ENCODE measurements around the gene CSK.
"Not testable (repeated sequence)": the region's sequence is repeated elsewhere in the genome, so short reads cannot be mapped to it uniquely, and the experiment has no call there.

Gene CSK

DNA sequence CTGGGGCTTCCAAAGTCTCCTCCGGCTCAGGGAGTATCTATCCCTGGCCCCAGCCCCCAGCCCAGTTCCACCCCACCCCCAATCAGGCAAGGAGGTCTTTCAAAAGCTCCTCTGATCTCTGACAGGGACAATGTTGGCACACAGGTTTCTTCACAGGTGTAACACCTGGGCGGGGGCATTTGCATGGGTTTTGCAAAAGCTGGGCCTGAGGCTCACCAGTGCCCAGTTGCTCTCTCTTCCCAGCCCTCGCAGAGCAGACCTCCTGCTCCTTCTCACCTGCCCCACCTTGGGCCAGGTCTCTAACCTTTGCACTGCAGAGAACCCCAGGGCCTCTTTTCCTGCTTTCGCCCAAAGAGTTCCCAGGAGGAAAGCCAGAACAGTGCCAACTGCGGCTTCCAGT lies 8.6 kb upstream of the CSK start:
- no peak for DNase-seq

DNA sequence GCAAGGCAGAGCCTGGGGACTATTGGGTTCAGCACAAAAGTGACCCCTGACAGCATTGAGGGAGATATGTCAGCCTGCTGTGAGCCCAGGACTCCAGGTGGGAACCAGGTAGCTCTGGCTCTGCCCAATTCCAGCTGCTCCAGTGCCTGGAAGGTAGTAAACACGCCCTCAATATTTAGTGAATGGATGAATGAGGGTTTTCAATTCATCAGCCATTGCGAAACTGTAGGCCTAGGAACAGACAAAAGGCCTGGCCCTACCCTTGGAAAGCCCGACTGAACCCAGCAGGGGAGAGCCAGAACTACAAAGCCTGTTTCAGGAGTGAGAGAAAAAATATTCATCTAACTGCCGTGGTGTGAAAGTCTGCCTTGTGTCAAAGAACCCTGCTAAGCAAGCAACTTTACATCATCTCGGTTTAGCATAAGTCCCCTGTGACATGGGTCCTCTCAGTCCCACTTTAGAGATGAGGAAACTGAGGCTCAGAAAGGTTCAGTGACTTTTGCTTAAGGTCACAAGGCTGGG lies 8.1 kb upstream of the CSK start:
- no peak for DNase-seq

DNA sequence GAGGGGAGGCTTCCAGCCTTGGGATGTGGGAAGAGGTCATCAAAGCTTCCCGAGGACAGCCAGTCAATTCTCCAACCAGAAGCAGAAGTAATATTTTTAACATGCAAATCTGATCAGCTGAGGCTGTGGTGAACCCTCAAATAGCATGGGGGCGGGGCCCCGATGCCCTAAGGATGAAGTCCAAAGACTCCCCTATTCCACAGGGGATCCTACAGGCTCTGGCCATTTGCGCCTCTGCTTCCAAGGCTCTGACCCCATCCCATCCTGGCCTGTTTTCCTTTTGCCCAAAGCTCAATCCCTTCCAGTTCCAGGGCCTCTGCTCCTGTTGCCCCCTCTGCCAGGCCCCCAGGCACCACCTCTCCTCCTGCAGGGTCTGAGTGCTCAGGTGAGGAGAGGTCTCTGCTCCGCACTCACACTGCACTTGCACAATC lies 6.7 kb upstream of the CSK start:
- DNase-seq = no peak

DNA sequence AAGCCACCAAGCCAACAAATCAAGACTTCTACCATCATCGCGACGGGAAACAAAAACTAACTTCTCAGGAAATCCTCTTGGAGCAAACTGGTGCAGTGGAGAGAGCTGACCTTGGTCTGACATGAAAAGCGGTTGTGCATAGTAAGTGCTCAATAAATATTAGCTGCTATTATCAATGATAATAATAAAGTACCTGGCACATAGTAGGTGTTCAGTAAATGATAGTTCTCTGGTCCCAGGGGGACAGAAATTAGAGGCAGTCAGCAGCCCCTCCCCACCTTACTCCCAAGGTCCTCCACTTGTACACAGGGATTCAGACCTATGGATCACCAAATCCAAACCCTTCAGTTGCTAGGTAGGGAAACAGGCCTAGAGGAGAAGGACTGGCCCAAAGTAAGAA lies 6.0 kb upstream of the CSK start:
- DNase-seq = no peak

DNA sequence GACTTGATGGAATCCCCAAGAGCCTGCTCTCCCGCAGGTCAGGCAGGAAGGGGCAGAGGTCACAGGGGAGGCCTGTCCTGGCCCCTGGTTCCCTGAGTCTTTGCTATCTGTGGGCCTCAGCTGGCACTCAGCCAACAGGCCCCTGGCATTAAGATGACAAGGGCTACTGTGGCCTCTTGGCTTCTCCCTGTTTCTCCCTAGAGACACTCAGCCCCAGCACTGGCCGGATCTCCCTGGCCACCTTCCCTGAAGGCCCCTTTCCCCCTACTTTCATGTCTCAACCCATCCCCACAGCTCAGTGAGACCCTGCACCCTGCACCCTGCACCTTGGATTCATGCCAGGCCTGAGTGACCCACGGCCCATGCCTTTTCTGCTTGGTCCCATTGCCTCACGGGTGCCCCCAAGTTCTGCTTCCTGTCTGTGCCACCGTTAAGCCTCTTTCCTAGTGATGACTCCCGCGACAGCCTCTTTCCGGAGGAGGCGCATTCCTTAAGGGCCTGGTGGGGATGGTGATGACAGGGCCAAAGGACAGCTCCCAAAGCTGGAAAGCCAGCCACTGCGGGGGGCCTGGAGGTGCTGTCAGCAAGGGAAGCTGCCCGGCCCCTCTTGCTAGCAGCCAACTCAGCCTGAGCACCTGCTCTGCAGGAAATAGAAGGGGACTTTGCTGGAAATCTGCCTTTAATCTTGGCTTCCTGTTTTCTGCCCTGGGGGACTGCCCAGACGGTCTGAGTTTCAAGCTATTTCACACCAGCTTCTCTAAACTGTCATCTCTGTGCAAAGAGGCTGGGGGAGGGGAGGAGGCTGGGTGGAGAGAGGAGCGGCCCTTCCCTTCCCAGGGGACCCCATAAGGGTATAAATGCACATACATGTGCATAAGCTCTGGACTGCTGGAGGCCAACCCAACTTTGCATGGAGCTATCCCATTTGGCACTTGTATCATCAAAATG lies 4.8 kb upstream of the CSK start:
- DNase-seq = no peak

DNA sequence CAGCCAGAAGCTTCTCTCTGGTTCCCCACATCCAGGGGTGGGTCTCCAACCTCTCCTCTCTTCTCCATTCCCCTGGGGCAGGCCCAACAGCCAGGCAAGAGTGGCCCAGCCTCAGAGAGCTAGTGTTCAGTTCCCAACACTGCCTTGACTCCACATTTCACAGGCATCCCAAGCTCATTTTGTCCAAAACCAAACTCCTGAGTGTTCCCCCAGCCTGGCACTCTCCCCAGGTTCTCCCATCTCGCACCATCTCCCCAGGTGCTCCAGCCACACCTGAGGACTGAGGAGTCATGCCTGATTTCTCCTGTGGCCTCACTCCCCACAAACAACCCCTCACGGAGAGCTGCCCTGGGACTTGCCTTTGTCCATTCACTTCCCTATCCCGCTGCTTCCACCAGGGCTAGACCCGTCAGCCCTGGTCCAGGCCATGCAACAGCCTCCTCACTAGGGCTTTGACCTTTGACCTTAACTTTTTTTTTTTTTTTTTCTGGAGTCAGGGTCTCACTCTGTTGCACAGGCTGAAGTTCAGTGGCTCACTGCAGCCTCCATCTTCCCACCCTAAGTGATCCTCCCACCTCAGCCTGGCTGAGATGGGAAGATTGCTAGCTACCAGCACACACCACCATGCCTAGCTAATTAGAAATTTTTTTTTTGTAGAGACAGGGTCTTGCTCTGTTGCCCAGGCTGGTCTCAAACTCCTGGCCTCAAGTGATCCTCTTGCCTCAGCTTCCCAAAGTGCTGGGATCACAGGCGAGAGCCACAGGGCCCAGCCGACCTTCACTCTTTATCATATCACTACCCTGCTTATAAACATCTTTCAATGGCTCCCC lies 3.9 kb upstream of the CSK start:
- no peak for DNase-seq

DNA sequence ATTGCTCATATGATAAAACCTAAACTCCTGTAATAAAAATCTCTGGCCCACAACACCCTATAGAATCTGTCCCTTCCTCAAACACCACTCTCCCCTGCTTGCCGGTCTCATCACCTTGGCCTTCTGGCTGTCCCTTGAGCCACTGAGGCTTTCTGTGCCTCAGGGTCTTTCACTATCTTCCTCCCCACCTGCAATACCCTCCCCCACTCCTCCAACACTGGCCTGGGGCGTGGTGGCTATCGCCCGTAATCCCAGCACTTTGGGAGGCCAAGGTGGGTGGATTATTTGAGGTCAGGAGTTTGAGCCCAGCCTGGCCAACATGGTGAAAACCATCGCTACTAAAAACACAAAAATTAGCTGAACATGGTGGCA lies 3.3 kb upstream of the CSK start:
- DNase-seq = no peak

DNA sequence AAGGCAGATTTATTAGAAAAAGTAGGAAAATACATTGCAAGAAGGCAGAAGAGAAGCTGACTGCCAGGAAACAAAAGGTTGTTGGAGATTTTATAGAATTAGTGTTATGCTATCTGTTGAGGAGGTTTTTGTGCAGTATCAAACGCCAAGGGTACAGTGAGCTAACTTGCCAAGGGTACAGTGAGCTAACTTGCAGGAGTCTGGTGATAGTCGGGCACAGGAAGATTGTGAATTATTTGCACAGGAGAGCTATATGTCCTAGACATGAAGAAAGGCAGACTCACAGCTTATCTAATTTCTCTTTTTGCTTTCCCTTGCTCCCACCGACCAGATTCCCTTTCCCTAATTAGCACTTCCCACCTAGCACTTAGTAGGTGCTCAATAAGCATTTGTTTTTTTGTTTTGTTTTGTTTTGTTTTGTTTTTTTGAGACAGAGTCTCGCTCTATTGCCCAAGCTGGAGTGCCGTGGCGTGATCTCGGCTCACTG lies 2.7 kb upstream of the CSK start:
- no peak for DNase-seq

DNA sequence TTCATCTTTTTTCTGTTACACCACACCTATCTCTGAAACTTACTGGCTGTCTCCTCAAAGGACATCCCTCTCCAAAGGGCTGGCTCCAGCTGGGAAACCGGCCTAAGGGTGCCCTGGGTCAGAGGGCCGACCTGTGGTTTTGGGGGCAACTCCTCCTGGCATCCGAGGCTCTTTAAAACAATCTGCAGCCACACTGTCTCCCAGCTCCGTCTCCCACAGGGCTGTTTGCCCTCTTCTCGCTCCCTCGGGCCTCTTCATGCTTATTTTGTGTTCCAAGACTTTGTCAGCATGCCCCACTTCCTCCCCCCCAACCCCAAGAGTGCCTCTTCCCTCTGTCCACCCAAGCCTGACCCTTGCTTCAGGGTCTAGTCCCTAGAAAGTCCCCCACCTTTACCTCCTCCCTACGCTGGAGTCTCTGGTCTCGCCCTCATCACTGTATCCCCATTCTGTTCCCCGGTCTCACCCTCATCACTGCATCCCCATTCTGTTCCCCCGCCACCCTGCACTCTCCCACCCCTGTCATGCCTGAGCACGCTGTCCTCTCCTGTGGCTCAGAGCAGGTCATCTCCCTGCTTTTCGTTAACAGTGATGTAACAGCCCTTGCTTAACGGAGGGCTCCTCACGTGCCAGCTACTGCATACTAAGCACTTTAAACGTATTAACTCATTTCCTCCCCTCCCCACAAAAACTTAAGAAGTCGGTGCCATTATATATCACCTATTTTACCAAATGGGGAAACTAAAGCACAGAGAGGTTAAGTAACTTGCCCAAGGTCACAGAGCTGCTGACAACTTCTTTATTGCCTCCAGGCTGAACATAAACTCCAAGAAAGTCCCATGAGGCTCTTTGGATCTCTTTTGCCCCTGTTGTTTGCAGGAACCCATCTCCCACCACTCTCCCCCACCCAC lies 1.1 kb upstream of the CSK start:
- no peak for DNase-seq

DNA sequence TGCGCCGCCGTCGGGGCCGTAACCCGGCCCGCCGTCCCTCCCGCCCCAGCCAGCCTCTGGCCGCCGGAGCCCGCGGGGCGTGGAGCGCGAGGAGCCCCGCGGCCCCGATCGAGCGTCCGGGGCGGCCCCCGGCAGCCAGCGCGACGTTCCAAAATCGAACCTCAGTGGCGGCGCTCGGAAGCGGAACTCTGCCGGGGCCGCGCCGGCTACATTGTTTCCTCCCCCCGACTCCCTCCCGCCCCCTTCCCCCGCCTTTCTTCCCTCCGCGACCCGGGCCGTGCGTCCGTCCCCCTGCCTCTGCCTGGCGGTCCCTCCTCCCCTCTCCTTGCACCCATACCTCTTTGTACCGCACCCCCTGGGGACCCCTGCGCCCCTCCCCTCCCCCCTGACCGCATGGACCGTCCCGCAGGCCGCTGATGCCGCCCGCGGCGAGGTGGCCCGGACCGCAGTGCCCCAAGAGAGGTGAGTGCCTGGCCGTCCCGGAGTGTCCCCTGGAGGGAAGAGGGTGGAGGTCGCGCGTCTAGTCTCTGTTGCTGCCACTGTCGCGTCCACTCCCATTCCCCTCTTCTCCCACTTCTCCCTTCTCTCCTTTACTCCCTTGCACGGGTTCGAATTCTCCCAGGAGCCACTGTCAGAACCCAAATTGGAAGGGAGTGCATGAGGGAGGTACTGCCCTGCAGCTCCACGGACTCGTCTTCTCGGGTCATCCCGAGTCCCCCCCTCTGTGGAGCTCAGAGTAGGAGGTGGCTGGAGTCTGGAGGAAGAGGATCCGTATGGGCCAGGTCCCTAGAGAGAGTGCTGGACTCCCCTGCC lies 585 bp downstream of the CSK start:
- no peak for DNase-seq

DNA sequence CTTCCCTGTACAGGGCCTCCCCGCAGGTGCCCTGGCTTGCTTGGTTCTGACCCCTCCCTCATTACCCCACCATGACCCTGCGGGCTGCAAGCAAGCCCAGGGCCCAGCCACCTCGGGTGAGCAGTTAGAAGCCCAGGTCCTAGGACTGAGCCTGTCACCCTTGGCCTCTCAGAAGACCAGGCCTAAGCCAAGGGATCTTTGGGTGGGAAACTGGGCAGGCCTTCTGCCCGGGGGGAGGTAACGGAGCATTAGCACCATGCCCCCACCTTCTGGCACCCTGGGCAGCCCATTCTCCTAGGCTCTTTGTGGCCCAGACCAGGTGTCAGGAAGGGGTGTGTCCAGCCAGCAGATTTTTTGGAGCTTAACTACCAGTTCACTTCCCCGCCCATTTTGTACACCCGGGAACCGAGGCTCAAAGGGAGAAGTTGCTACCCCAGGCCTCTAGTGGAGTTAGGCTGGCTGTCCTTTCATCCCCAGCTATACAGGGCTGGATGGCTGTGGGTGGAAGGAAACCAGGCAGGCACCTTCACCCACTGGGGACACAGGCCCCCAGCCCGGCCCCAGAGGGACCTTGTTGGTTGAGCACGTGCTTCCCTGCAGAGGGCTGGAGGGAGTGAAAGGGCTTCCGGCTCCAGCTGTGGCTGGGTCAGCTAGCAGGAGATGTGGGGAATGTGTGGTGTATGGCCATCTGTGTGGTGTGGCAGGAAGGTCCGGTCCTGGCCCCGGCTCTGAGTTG lies 1.4 kb downstream of the CSK start:
- no peak for DNase-seq

DNA sequence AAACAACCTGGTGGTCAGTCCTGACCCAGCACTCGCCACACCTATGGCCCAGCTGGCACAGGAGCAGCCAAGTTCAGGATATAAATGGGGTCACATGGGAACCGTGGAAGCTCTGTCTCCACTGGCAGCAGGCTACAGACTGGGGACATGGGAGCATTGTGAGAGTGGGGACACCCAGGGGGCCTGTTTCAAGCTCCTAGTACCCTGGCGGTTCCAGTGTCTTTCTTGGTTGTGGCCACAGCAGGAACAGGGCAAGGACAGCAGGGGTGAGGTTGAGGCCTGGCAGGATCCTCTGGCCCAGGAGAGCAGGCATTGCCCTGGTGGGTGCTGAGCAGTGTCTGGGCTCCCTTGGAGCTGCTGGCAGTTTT lies 1.9 kb downstream of the CSK start:
- DNase-seq = no peak

DNA sequence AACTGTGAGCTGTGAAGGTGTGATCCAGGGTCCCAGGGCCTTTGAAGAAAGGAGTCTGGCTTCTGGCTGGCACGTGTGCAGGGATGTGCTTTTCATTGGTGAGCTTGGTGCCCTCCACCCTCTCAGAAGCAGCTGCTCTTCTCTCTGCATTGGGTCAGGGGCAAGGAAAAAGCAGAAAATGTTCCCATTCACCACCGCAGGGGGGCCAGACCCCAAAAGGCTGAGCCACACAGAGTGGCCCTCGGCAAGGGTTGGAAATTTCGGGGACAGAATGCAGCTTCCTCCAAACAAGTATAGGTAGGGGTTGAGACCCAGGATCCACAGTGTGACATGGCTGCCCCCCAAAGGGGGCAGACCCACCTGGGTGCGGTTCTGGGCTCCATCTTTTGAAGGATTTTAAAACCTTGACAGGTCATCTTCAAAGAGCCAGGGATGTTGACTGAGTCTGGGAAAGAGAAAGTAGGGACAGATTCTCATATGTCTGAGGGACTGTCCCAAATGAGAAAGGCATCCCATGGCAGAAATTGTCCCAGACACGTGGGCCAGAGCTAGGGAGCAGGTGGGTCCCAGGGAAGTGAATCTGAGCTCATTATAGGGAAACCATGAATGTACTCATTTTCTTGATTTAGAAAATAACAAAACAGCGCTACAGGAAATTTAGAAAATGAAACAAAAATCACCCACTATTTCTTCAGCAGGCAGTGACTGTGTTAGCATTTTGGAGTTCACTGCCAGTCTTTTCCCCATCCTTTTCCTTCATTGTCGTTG lies 2.7 kb downstream of the CSK start:
- DNase-seq = no peak

DNA sequence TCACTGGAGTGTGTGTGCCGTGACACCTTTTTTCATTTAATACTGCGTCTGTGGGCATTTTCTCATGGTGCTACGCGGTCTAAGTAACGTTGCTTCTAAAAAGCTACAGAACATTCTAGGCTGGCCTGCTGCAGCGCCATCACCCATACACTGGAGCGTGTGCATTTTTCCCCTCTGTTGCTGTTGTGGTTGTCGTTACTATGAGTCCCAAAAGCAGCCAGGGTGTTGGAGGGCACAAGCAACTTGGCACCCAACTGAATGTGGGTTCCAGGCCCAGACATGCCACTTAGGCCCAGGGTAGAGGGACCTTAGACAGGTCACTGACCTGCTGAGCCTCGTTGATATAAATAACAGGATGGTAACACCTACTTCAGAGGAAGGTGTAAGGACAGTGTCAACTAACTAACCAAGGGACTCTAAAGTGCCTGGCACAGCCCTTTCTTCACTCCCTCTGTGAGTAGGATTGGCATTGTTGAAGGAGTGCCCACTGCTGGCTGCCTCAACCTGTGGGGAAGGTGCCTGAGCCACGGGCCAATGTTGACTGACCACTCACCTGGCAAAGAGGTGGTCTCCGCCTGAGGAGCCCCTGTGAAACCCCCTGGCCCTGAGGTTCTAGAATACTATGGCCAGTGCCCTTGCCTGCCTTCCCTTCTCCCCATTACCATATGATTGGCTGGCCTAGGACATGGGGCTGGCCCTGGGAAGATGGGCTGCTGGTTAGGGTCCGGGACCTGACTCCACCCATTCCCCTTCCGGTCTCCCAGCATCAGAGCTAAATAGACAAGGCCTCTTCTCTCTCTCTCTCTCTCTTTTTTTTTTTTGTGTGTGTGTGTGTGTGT lies 3.5 kb downstream of the CSK start:
- DNase-seq = no peak

DNA sequence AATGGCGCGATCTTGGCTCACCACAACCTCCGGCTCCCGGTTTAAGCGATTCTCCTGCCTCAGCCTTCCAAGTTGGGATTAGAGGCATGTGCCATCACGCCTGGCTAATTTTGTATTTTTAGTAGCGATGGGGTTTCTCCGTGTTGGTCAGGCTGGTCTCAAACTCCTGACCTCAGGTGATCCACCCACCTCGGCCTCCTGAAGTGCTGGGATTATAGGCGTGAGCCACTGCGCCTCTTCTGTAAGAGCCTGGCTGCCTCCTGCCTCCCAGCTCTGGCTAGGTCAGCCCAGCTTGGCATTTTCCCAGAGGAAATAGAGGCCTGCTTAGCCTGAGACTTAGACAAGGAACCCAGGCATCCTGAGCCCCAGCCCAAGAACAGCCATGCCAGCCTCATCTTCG lies 4.2 kb downstream of the CSK start:
- not testable (repeated sequence) for DNase-seq

DNA sequence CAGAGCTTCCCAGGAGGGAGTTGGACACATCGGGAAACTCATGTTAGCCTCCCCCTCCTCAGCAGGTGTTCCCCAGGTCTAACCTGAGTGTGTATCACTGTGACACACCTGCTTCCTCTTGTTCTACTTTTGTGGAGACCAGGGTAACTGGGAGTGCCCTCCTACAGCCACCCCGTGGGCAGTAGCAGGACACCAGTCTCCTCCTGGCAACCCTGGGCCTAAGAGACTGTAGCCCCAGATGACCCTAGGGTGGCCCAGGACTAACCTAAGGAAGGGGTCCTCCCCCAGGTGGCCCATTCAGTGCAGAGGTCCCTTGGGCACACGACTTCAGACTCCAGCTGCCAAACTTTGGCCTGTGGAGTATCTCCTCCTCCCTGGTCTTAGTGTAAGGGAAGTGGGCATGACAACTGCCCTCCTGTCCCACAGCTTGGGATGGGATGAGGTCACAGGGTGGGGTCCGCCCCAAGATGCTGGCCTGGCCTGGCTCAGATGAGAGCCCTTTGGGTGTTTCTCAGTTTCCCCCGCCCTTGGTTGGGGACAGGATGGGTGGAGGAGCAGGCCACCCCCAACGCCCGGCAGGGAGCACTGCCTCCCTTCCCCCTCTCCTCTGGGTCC lies 4.8 kb downstream of the CSK start:
- no peak for DNase-seq

DNA sequence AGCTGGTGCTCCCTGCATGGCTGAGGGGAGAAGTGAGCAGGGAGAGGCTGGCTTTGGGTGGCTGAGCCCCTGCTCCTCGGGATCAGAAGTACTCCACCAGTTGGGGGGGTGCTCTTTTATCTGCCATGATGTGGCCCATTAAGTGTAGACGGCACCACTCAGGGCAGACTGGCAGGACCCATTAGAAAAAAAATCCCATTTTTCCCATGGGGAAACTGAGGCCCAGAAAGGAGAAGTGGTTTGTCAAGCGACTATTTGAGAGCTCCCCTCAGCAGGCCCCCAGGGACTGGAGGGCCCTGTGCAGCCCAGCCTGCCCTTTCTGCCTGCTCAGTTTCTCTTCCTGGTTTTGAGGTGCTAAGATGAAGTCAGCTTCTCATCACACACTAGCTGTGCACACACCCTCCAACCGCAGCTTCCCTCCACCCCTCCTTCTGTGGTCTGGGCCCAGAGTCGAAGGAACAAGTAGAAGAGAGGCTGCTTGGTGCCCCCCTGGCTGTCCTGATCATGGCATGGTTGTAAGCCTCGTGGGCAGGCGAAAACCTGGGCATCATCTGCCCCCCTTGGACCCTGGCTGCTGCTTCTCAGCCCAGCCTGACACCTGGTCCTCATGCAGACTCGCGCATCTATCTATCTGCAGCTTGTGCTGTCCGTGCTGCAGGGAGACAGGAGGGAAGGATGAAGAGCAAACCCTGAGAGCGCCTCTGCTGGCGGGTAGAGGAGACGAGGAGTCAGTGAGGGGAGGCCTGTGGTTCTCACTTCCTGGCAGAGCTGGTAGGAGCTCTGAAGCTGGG lies 5.6 kb downstream of the CSK start:
- DNase-seq = no peak
